NK-92 (cell line): ENCODE results near the gene ITGAV.

Source experiments
- DNase-seq: peaks from one replicate; lab custom pipeline; 2025; ENCODE audit not compliant: unreplicated experiment; lab: John Stamatoyannopoulos, UW

ITGAV gene

GRCh38 chr2:186573531-186573930, 16.3 kb upstream of the ITGAV start:
- no peak for DNase-seq

- no peak for DNase-seq
These were observed 14.6 kb upstream of the ITGAV start for GRCh38 chr2:186575302-186575701.

- no peak for DNase-seq
These were observed 14.0 kb upstream of the ITGAV start for GRCh38 chr2:186575856-186576255.

DNA sequence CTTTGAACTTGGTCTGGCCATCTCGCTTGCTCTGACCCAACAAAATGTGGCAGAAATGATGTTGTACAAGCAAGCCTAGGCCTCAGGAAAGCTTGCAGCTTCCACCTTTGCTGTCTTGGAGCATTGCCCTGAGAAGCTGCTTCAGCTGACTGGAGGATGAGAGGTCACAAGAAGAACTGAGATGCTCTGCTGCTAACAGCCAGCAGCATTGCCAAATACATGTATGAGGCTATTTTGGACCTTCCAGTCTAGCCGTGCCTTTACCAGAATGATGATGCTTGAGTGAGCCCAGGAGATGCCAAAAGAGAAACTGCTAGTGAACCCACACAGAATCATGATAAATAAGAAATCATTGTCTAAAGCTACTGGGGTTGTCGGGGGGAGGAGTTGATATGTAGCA, 13.2 kb upstream of the ITGAV start:
- DNase-seq, result no peak

DNA sequence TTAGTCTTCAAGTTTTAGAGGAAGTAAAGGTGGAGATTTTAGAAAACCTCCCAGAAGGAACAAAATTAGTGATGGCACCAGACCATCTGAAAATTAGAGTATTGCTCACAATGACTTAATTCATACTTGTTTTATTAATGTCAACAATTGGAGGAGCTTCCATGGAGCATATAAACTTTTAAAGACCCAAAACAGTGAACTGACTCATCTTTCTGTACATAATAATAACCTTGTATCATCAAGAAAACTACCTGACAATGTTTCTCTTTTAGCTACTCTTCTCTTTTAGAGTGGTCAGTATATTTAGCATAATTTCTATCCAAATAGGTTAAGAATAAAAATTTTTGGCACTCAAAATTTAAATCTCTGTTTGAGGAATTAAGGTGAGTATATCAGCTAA, 7.2 kb upstream of the ITGAV start:
- no peak for DNase-seq

DNA sequence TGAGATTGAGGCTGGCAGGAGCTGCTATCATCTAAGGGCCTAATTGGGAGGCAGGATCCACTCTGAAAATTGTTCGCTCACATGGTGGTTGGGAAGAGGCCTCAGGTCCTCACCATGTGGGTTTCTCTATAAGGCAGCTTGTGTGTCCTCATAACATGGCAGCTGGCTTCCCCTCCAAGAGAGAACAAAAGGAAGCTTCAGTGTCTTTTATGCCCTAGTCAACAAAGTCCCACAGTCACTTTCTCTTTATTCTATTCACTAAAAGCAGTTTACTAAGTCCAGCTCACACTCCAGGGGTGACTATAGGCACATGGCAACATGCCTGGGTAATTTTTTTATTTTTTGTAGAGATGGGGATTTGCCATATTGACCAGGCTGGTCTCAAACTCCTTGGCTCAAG, 5.8 kb upstream of the ITGAV start:
- DNase-seq, result no peak

- DNase-seq, result no peak
These were observed 1.4 kb upstream of the ITGAV start for GRCh38 chr2:186588421-186588820.

GRCh38 chr2:186588940-186589611, 780 bp upstream of the ITGAV start:
- DNase-seq, result no peak

DNA sequence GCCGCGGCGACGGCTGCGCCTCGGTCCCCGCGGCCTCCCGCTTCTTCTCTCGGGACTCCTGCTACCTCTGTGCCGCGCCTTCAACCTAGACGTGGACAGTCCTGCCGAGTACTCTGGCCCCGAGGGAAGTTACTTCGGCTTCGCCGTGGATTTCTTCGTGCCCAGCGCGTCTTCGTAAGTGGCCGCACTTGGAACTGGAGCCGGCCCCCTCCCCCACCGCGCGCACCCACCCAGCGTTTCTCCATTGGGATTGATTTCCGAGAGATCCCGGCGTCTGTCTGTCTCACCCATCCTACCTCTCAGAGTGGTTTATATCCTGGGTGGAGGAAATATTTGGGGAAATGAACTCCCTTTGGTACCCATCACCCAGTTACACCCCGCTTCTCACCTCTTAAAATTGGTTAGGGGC, 498 bp downstream of the ITGAV start:
- DNase-seq, result no peak

- no peak for DNase-seq
These were observed 1.1 kb downstream of the ITGAV start for GRCh38 chr2:186590759-186591505.

GRCh38 chr2:186591506-186591890, 1.6 kb downstream of the ITGAV start:
- no peak for DNase-seq

- DNase-seq, result no peak
These were observed 2.5 kb downstream of the ITGAV start for GRCh38 chr2:186592137-186592875.

DNA sequence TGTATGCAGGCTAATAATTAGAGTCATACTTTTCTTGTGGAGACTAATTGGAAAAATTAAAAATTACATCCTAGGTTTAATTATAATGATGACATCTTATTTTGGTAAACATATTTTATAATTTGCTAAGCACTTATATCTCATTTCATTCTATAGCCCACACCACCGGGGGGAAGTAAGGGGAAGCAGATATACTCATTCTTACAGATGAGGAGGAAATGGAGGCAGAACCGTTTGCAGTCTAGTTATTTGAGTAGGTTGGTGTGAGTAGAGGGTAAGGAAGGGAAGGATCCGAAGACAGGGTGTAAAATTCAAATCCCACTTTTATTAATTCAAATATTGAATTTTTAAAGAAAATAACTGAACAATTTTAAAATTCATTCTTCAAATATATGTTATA, 3.7 kb downstream of the ITGAV start:
- no peak for DNase-seq

- DNase-seq, result no peak
These were observed 4.3 kb downstream of the ITGAV start for GRCh38 chr2:186594001-186594722.

- DNase-seq, result no peak
These were observed 5.4 kb downstream of the ITGAV start for GRCh38 chr2:186595219-186595618.

GRCh38 chr2:186599186-186599778, 9.4 kb downstream of the ITGAV start:
- DNase-seq, result no peak

DNA sequence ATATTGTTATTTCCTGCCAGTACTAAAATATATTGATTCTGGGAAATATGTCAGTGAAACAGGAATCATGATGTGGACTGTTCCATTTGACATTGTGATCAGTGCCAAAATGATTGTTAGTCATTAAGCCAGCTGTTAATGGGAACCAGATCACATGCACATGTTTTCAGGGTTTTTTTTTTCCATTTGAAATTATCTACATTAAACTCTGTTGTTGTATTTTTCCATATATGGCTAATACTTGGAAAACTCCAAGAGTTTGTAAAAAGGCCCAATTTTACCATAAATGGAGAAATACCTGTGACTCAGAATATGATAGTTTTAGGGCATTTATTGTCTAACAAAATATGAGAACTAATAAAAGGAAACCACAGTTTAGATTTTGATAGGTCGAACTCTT, 13.4 kb downstream of the ITGAV start:
- DNase-seq, result no peak

DNA sequence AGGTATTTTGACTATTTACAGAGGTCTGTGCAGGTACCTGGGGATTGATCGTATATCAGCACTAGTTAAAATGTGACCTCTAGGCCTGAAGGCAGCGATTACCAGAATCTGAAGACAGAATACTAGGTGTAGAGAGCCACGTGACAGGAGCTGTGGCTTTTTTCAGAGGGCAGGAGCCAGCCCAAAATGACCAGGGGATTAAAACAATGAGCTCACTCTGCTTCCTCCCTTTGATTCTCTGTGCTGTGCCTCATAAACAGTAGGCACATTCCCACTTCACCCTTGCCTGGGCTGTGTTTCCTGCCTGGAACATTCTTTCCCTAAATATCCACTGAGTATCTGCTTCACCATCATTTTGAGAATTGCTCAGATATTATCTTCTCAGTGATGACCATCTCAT, 15.2 kb downstream of the ITGAV start:
- no peak for DNase-seq

DNA sequence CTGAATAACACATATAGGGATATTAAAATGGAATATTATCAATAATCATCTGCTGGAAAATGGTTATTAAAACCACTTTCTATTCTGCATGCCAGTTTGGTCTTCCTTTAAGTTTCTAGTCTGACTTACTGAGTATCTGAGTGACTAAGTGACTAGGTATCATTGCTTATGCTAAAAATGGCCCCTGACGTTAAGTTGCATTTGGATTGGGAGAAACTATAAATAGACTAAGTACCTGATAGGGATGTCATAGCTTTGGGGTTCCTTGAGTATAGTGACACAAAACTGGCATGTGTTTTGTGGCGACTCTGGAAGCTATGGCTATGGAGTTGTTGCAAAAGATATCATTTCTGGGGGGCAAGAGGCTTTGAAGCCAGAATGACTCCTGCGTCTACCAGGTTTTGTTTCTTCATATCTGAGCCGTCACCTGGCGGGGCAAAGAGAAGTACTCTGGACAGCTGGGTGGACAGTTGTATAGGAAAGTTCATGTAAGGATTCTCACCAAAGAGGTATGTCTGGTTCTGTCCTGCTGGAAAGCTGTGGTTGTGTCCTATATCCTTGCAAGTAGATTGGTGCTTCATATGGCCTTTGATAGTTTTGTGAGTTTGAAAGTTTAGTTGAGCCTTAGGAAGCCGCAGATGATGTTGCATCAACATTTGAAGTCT, 17.9 kb downstream of the ITGAV start:
- no peak for DNase-seq

GRCh38 chr2:186610785-186611184, 20.9 kb downstream of the ITGAV start:
- DNase-seq, result no peak

DNA sequence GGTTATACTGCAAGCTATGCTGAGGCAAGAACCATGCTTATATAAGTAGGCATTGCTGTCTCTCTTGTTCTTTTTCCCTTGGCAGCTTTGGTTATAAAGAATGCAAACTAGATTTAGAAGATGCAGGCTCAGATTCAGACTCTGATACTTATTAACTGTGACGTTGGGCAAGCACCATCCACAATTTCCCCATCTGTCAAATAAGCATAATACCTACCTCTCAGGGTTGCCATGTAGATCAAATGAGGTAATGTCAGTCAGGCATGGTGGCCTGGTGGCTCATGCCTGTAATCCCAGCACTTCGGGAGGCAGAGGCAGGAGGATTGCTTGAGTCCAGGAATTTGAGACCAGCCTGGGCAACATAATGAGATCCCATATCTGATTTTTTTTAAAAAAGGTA, 21.7 kb downstream of the ITGAV start:
- DNase-seq, result no peak
